Choroid plexus epithelial cell (primary cell): ENCODE results near the gene COX7A2L.
"Not testable (repeated sequence)": the region's sequence is repeated elsewhere in the genome, so short reads cannot be mapped to it uniquely, and the experiment has no call there.

ENCODE experiments used
- DNase-seq: peaks from one replicate; pipeline ENCODE4 v3.0.0-alpha.2; 2010; ENCODE audit warnings: low read depth
- H3K4me3 ChIP-seq: 2 replicates; pipeline ENCODE4 v1.5.1; 2011; ENCODE audit warnings: low read depth, mild to moderate bottlenecking, control low read depth, low read length, moderate library complexity
- CTCF ChIP-seq: conservative IDR thresholded peaks from 2 replicates; pipeline ENCODE4 v1.5.1; 2011; ENCODE audit warnings: low read depth, mild to moderate bottlenecking, control low read depth, inconsistent platforms, low read length, moderate library complexity

Gene COX7A2L

DNA sequence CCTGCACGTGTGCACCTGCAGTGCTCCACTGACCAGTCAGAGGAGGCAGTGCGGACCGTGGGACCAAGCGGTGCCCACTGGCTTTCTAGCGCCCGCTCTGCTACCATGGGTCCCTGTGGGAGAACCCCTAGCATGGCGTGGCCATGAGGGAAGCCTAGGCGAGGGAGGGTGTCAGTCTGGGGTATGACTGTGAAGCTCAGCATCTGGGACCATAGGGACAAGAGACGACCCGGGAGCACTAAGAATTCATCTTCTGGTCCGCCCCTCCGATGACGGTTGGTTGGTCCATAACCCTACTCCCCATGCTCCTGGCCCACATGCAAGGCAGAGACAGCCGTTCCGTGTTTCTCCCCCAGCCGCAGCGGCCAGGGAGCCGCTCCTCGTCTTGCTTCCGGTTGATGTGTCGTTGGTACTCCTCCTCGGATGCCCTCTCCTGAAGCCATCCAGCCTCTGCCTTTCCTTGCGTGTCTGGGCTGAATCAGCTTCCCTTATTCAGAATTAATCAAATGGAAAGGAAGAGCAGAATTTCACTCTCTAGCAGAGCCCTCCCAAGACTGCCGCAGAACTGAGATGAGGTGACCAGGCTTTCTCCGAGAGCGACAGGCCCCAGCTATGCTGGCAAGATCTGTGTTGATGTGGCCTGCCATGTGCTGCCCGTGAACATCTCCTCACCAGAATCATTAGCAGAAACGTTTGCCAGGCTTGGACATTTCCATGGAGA is 23.0 kb downstream of the COX7A2L start:
- no peak for TF ChIP-seq CTCF
- no peak overlapping the region for H3K4me3 ChIP-seq
- DNase-seq, result no peak

DNA sequence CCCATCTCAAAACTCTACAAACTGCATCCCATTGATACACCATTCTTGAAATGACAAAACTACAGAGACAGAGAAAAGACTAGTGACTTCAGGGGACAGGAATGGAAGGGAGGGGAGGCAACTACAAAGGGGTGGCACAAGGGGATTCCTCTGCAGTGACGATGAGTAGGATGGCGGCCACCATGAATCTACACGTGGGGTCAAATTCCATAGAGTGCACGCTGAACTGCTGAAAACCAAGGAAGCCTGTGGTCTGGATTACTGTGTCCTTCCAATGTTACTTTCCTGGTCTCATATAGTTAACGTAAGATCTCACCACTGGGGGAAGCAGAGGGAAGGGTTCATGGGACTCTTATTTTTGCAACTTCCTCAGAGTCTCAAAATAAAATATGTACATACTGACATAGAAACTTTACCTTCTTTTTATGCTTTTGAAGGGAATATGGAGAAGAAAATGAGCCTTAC is 23.6 kb downstream of the COX7A2L start:
- no peak for DNase-seq
- peak; percentile 36 for TF ChIP-seq CTCF

DNA sequence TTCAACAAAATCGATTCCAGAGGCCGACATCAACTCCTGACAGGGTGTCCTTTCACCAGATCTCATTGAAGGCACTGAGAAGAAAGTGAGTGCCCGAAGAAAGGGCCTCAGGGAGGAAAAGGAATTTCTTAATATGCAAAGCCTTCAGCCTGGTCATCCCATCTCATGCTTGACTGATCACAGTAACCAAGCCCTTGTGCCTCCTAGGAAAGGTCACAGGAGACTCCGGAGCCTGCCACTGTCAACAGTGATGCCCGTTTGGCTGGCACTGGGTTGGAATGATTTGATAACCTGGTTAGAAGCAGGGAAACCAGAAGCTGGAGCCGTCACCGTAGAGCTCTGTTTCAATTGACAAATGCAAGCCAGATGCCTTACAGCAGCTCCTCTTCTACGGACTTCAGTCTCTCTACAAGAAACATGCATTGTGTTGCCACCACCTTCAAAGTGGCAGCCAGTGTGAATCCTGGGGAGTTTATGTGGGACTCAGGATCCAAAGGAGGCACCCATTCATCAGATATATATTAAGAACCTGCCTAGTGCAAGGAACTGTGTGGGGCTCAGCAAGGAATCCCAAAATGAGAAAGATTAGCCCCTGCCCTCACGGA is 24.6 kb downstream of the COX7A2L start:
- H3K4me3 ChIP-seq, result no peak overlapping the region
- TF ChIP-seq CTCF, result no peak
- no peak for DNase-seq

More for the DNA sequence above, 23.6 kb downstream of the COX7A2L start:
- H3K4me3 ChIP-seq, result no peak overlapping the region

GRCh38 chr2:42335514-42336104 is 25.4 kb downstream of the COX7A2L start:
- no peak for TF ChIP-seq CTCF
- H3K4me3 ChIP-seq, result no peak overlapping the region
- no peak for DNase-seq

- not testable (repeated sequence) for DNase-seq, H3K4me3 ChIP-seq
Observed at GRCh38 chr2:42334865-42335264, 26.2 kb downstream of the COX7A2L start.

DNA sequence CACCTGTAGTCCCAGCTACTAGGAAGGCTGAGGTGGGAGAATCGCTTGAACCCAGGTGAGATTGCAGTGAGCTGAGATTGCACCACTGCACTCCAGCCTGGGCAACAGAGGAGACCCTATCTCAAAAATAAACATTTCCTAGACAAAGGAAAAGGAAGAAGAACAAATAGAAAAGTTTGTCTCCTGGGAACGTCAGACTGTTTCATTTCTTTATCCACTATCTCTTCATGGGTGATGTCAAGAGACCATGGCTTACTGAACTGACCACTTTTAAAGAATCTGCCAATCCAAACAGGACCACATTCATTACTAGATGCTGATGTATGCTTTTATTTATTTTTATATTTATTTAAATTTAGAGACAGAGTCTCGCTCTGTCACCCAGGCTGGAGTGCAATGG is 26.8 kb downstream of the COX7A2L start:
- no peak for TF ChIP-seq CTCF
- no peak overlapping the region for H3K4me3 ChIP-seq
- no peak for DNase-seq

DNA sequence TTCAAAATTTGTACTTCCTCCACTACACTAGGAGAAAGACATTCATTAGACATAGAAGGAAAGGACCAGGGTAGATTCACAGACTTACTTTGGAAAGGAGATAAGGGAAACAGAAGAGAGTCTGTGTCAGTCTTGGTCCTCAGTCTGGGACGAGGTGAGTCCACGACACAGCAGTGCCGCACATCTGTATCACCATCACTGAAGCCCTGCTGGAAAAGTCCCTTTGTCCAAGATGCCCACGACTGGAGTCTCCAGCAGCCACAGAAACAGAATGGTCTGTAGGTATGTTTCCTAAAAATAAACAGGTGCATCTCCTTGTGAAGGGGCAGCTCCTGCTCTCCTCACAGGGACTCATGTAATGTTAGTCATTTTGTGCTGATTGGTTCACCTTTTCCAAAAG is 27.4 kb downstream of the COX7A2L start:
- H3K4me3 ChIP-seq, result no peak overlapping the region
- no peak for TF ChIP-seq CTCF
- no peak for DNase-seq
